22Rv1 (cell line): Measurements from ENCODE around the gene MBP.

ENCODE experiments used
- H3K27ac ChIP-seq: fragments of 450-650 bp; 2 replicates; pipeline ENCODE4 v1.5.1; 2017
- ZFX ChIP-seq: fragments of 450-650 bp; IDR thresholded peaks from 2 replicates; pipeline ENCODE4 v1.6.1; 2017; ENCODE audit warnings: antibody characterized with exemption, borderline replicate concordance
- TF ChIP-seq, protein P1 (sequence below): fragments of 450-650 bp; IDR thresholded peaks from 2 replicates; pipeline ENCODE4 v1.5.1; 2017; ENCODE audit warnings: mild to moderate bottlenecking

Gene MBP

GRCh38 chr18:76979111-76979751 is 153.4 kb downstream of the MBP start:
- no peak overlapping the region for H3K27ac ChIP-seq
- no peak for TF ChIP-seq ZFX
- TF ChIP-seq, protein P1, sequence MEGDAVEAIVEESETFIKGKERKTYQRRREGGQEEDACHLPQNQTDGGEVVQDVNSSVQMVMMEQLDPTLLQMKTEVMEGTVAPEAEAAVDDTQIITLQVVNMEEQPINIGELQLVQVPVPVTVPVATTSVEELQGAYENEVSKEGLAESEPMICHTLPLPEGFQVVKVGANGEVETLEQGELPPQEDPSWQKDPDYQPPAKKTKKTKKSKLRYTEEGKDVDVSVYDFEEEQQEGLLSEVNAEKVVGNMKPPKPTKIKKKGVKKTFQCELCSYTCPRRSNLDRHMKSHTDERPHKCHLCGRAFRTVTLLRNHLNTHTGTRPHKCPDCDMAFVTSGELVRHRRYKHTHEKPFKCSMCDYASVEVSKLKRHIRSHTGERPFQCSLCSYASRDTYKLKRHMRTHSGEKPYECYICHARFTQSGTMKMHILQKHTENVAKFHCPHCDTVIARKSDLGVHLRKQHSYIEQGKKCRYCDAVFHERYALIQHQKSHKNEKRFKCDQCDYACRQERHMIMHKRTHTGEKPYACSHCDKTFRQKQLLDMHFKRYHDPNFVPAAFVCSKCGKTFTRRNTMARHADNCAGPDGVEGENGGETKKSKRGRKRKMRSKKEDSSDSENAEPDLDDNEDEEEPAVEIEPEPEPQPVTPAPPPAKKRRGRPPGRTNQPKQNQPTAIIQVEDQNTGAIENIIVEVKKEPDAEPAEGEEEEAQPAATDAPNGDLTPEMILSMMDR, result no peak

DNA sequence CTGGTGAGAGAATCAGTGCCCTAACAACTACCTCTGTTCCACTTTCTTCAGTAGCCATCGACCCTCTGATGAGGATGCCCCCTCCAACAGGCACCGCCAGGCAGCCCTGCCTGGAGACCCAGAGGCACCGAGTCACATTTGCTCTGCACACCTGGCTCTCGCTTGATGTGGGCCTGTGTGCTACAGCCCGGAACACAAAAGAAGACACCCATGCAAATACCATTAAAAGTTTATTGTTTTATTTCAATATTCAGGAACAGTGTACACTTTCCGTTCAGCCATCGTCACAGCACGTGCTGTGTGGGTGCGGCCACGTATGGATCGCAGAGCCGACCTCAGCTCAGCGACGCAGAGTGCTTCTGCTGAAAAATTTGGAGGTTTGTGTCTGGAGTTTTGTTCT is 154.0 kb downstream of the MBP start:
- H3K27ac ChIP-seq, result no peak overlapping the region
- TF ChIP-seq, protein P1, result no peak
- no peak for TF ChIP-seq ZFX

DNA sequence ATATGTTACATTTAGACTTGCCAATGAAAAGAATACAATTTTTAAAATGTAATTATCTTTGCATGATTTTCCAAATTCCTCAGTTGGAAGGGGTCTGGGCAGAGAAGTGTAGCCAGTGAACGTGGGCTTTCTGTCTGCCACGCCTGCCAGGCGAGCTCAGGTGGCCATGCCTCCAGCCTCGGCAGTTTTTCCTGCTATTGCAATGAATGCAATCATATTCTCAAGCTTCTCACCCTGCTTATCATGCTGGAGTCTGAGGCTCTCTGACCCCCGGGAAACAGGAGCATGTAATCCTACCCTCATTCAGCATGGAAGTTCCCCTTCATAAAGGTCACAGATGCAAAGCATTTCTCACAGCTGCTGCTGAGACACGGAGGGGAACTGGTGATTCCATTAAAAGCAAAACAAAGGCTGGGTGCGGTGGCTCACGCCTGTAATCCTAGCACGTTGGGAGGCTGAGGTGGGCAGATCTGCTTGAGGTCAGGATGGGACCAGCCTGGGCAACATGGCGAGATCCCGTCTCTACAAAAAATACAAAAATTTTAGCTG is 154.8 kb downstream of the MBP start:
- no peak overlapping the region for H3K27ac ChIP-seq
- TF ChIP-seq ZFX, result no peak
- TF ChIP-seq, protein P1, result no peak

DNA sequence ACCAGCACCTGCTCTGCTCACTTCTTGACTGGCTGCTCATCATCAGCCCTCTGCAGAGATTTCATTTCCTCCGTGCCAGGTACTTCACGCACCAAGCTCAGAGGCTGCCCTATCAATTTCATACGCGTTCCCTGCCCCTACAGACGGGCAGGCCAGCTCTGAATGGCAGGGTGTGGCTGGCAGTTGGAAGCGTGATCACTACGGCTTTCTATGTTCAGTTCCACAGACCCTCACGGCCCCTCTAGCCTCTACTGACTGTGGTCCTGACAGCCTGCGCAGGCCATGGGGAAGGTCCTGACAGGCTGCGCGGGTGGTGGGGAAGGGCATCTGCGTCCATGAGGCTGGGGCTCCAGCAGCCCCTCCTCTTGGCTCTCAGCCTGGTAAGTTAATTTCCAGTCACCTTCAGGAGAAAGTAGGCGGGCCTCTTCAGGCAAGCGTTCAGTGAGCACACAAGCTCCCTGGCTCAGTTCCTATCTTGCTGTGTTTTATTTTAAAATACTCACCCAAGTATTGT is 155.4 kb downstream of the MBP start:
- TF ChIP-seq, protein P1, result no peak
- TF ChIP-seq ZFX, result no peak

DNA sequence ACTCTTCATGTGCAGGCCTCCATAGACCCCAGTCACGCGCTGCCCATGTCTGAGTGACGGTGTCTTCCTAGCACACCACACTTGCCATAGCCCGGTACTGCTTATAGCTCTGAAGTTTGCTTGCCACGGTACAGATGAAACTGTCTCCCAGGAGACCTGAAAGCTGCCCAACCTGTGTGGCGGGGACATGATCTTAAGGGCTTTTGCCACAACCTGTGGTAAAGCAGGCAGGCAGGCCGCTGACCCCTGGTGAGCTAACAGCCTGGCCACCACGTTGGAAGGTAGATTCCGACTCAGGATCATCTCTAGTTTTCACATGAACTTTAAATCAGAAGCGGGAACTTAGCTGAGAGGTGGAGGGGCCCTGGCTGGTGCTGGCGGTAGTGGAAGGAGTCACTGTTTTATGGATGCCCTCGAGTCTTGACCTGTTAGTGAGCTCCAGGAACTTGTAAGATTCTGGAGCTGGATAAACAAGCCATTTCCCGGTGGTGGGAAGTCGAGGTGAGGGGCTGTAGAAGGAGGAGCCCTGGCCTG is 156.9 kb downstream of the MBP start:
- no peak for TF ChIP-seq ZFX
- TF ChIP-seq, protein P1, result no peak
- no peak overlapping the region for H3K27ac ChIP-seq

More for the DNA sequence above, 155.4 kb downstream of the MBP start:
- no peak overlapping the region for H3K27ac ChIP-seq

- TF ChIP-seq, protein P1, result no peak
- TF ChIP-seq ZFX, result no peak
- no peak overlapping the region for H3K27ac ChIP-seq
These were observed 158.2 kb downstream of the MBP start for GRCh38 chr18:76974386-76974785.
